ENCODE results near the gene GPRASP1. TPM values are rescaled to one million over a fixed set of nuclear protein-coding genes. Genes with fewer than 3 reads are reported as not detected.

GPRASP1 gene
- polyA plus RNA-seq, 1 donor, result 10.4 TPM

DNA sequence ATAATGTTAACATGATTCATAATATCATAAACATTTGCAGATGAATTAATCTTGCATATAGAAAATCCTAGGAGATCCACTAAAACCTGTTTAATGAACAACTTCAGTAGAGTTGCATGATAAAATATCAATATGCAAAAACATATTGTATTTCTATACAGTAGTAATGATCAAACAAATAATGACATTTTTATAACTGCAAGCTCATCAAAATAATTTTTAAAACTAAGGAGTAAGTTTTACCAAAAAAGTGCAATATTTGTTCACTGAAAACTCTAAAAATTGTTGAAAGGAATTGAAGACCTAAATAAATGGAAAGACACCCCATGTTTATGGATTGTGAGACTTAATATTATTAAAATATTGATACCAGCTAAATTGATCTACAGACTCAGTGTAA lies 45.0 kb downstream of the GPRASP1 start:
- DNase-seq (ENCODE audit: low read depth), result no peak

DNA sequence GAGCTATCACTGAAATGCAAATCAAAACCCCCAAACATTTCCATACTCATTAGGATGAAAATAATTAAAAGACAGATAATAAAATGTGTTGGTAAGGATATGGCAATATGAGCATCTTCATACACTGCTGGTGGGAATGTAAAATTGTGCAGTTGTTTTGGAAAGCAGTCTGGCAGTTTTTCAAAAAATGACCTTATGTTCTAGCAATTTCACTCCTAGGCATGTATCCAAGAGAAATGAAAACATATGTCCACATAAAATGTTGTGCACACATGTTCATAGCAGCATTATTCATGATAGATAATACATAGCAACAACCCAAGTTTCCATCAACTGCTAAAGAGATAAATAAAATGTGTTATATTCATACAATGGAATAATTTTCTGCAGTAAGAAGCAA lies 46.2 kb downstream of the GPRASP1 start:
- DNase-seq (ENCODE audit: low read depth), result peak; percentile 76

Other genes starting within 250 kb of the GPRASP1 start
- not detected for gene NXF2B, start 211.5 kb upstream of the GPRASP1 start, polyA plus RNA-seq (ENCODE audit: insufficient read length)
- not detected for gene TCP11X2, start 179.7 kb upstream of the GPRASP1 start, polyA plus RNA-seq (ENCODE audit: insufficient read length)
- gene TMSB15A, start 134.7 kb upstream of the GPRASP1 start, polyA plus RNA-seq (ENCODE audit: insufficient read length), result 9.8 TPM
- gene ARMCX5, start 52.0 kb upstream of the GPRASP1 start, polyA plus RNA-seq (ENCODE audit: insufficient read length), result 6.2 TPM
- 15.5 TPM for gene GPRASP2, start 61.0 kb downstream of the GPRASP1 start, polyA plus RNA-seq (ENCODE audit: insufficient read length)
- gene GPRASP3, start 69.3 kb downstream of the GPRASP1 start, polyA plus RNA-seq (ENCODE audit: insufficient read length), result 7.0 TPM